Chondrocyte (in vitro differentiated cells): Measurements from ENCODE around the gene KIF19. TPM values are rescaled to one million over a fixed set of nuclear protein-coding genes. Genes with fewer than 3 reads are reported as not detected.
A peak's percentile ranks its signal among the peaks of the same experiment; 100 is the strongest.

ENCODE experiments used
- DNase-seq: peaks from one replicate; pipeline ENCODE4 v3.0.0; 2021; ENCODE audit warnings: mixed read lengths, low spot score
- H3K27ac Mint-ChIP-seq: one replicate; pipeline ENCODE4 v1.8.0; 2021; ENCODE audit warnings: mild to moderate bottlenecking, moderate library complexity, mixed read lengths; ENCODE audit not compliant: unreplicated experiment
- H3K27me3 Mint-ChIP-seq: 2 replicates; pipeline ENCODE4 v1.8.0; 2021; ENCODE audit warnings: low read depth, mixed read lengths
- H3K36me3 Mint-ChIP-seq: 2 replicates; pipeline ENCODE4 v1.8.0; 2021; ENCODE audit warnings: low read depth, mixed read lengths
- H3K4me1 Mint-ChIP-seq: 2 replicates; pipeline ENCODE4 v1.8.0; 2021; ENCODE audit warnings: low read depth, mild to moderate bottlenecking, mixed read lengths
- H3K4me3 Mint-ChIP-seq: one replicate; pipeline ENCODE4 v1.8.0; 2021; ENCODE audit warnings: mild to moderate bottlenecking, moderate library complexity, mixed read lengths; ENCODE audit not compliant: unreplicated experiment
- H3K9me3 Mint-ChIP-seq: 2 replicates; pipeline ENCODE4 v1.8.0; 2021; ENCODE audit warnings: low read depth, mixed read lengths
- CTCF ChIP-seq: fragments of 200-600 bp; sonication (generic); IDR thresholded peaks from 2 replicates; pipeline ENCODE4 v1.5.0; 2021; ENCODE audit warnings: antibody characterized with exemption, mild to moderate bottlenecking, moderate library complexity
- total RNA-seq: library from RNA; stranded (reverse); gene quantifications from 3 replicates; pipeline ENCODE4 v1.2.1, GENCODE V29; 2021

The KIF19 gene
- total RNA-seq, 1 donor from 2014 or later, result not detected

- H3K27me3 Mint-ChIP-seq, result peaks cover 58% of the 10 kb centered on the region
- no peaks in the 10 kb centered on the region for H3K4me1 Mint-ChIP-seq
- no peak overlapping the region for H3K4me3 Mint-ChIP-seq
- no peak for DNase-seq
- no peak for TF ChIP-seq CTCF
- no peak overlapping the region for H3K27ac Mint-ChIP-seq
- H3K9me3 Mint-ChIP-seq, result no peaks in the 10 kb centered on the region
- no peaks in the 10 kb centered on the region for H3K36me3 Mint-ChIP-seq
These were observed 21.6 kb downstream of the KIF19 start for GRCh38 chr17:74347646-74348045.

GRCh38 chr17:74349120-74349519, 23.1 kb downstream of the KIF19 start:
- H3K4me1 Mint-ChIP-seq, result no peaks in the 10 kb centered on the region
- no peak for TF ChIP-seq CTCF
- no peak overlapping the region for H3K4me3 Mint-ChIP-seq
- no peak for DNase-seq
- no peaks in the 10 kb centered on the region for H3K9me3 Mint-ChIP-seq
- H3K27ac Mint-ChIP-seq, result no peak overlapping the region
- peaks cover 68% of the 10 kb centered on the region for H3K27me3 Mint-ChIP-seq
- no peaks in the 10 kb centered on the region for H3K36me3 Mint-ChIP-seq

- Mint-ChIP-seq H3K4me3 (no peak overlapping the region), H3K36me3 (no peaks in the 10 kb centered on the region), H3K9me3 (no peaks in the 10 kb centered on the region), H3K27ac (no peak overlapping the region), H3K4me1 (no peaks in the 10 kb centered on the region), H3K27me3 (peaks cover 64% of the 10 kb centered on the region)
- no peak for TF ChIP-seq CTCF
- DNase-seq, result no peak
These were observed 24.5 kb downstream of the KIF19 start for GRCh38 chr17:74350486-74350885.

- Mint-ChIP-seq H3K36me3 (no peaks in the 10 kb centered on the region), H3K4me3 (no peak overlapping the region), H3K27ac (no peak overlapping the region), H3K4me1 (no peaks in the 10 kb centered on the region), H3K27me3 (peaks cover 64% of the 10 kb centered on the region), H3K9me3 (no peaks in the 10 kb centered on the region)
- DNase-seq, result no peak
- TF ChIP-seq CTCF, result peak; percentile 38
These were observed 25.7 kb downstream of the KIF19 start for GRCh38 chr17:74351552-74352210.

GRCh38 chr17:74353446-74354060, 27.5 kb downstream of the KIF19 start:
- H3K36me3 Mint-ChIP-seq, result no peaks in the 10 kb centered on the region
- no peak for TF ChIP-seq CTCF
- DNase-seq, result no peak
- peaks cover 57% of the 10 kb centered on the region for H3K27me3 Mint-ChIP-seq
- H3K4me3 Mint-ChIP-seq, result no peak overlapping the region
- no peaks in the 10 kb centered on the region for H3K4me1 Mint-ChIP-seq
- H3K27ac Mint-ChIP-seq, result no peak overlapping the region
- no peaks in the 10 kb centered on the region for H3K9me3 Mint-ChIP-seq
